GM23338 (cell line): ENCODE results near the gene TBL3. TPM values are rescaled to one million over a fixed set of nuclear protein-coding genes. Genes with fewer than 3 reads are reported as not detected.
A peak's percentile ranks its signal among the peaks of the same experiment; 100 is the strongest.

Experiments
- ATAC-seq: fragments of 200-7000 bp; cut with Tn5 transposase; 3 replicates; pipeline ENCODE4 v1.9.1; 2020
- DNase-seq: peaks from one replicate; pipeline ENCODE4 v3.0.0-alpha.2; 2015; ENCODE audit warnings: low spot score
- H2AFZ ChIP-seq: fragments of 200-600 bp; sonication (generic); 2 replicates; pipeline ENCODE4 v1.8.0; 2016; ENCODE audit warnings: antibody characterized with exemption, mild to moderate bottlenecking, moderate library complexity
- H3F3A ChIP-seq: fragments of 200-600 bp; sonication (generic); replicated peaks from 2 replicates; pipeline ENCODE4 v1.8.0; 2017; ENCODE audit warnings: antibody characterized with exemption, mixed run types, low read depth
- H3K27ac ChIP-seq: fragments of 200-600 bp; sonication (generic); 2 replicates; pipeline ENCODE4 v1.6.1; 2016; ENCODE audit warnings: low read depth
- H3K27me3 ChIP-seq: fragments of 200-600 bp; sonication (generic); 2 replicates; pipeline ENCODE4 v1.8.0; 2016; ENCODE audit warnings: mild to moderate bottlenecking, mixed run types, moderate library complexity; ENCODE audit not compliant: insufficient read depth
- H3K36me3 ChIP-seq: fragments of 200-600 bp; sonication (generic); 2 replicates; pipeline ENCODE4 v1.8.0; 2016; ENCODE audit warnings: mild to moderate bottlenecking; ENCODE audit not compliant: insufficient read depth
- H3K4me1 ChIP-seq: fragments of 200-600 bp; sonication (generic); 2 replicates; pipeline ENCODE4 v1.8.0; 2016; ENCODE audit warnings: mild to moderate bottlenecking, moderate library complexity; ENCODE audit not compliant: insufficient read depth
- H3K4me2 ChIP-seq: fragments of 200-600 bp; sonication (generic); 2 replicates; pipeline ENCODE4 v1.7.1; 2017; ENCODE audit warnings: mixed run types
- H3K4me3 ChIP-seq: fragments of 200-600 bp; sonication (generic); 2 replicates; pipeline ENCODE4 v1.6.1; 2016; ENCODE audit warnings: mixed run types
- H3K79me2 ChIP-seq: fragments of 200-600 bp; sonication (generic); replicated peaks from 2 replicates; pipeline ENCODE4 v1.8.0; 2017; ENCODE audit warnings: mild to moderate bottlenecking; ENCODE audit not compliant: insufficient read depth
- H3K9me2 ChIP-seq: fragments of 200-600 bp; sonication (generic); 2 replicates; pipeline ENCODE4 v1.8.0; 2017; ENCODE audit not compliant: insufficient read depth
- H4K20me1 ChIP-seq: fragments of 200-600 bp; sonication (generic); replicated peaks from 2 replicates; pipeline ENCODE4 v1.8.0; 2017; ENCODE audit warnings: mild to moderate bottlenecking; ENCODE audit not compliant: insufficient read depth
- H3K27ac Mint-ChIP-seq: 2 replicates; pipeline ENCODE4 v1.8.0; 2020; ENCODE audit warnings: inconsistent platforms, mild to moderate bottlenecking, moderate library complexity, mixed read lengths
- H3K27me3 Mint-ChIP-seq: 3 replicates; pipeline ENCODE4 v1.8.0; 2022; ENCODE audit warnings: low read depth, mild to moderate bottlenecking, moderate library complexity, mixed read lengths, inconsistent platforms; ENCODE audit not compliant: insufficient read depth, poor library complexity
- H3K36me3 Mint-ChIP-seq: 3 replicates; pipeline ENCODE4 v1.8.0; 2021; ENCODE audit warnings: low read depth, mild to moderate bottlenecking, inconsistent platforms, moderate library complexity, mixed read lengths
- H3K4me1 Mint-ChIP-seq: 3 replicates; pipeline ENCODE4 v1.8.0; 2020; ENCODE audit warnings: mild to moderate bottlenecking, inconsistent platforms, mixed read lengths
- H3K4me3 Mint-ChIP-seq: 3 replicates; pipeline ENCODE4 v1.8.0; 2021; ENCODE audit warnings: moderate library complexity, mild to moderate bottlenecking, inconsistent platforms, mixed read lengths
- H3K9me3 Mint-ChIP-seq: 3 replicates; pipeline ENCODE4 v1.8.0; 2020; ENCODE audit warnings: moderate library complexity, mild to moderate bottlenecking, inconsistent platforms, mixed read lengths
- CTCF ChIP-seq, 2 experiments: fragments of 200-600 bp in 1 of 2; sonication (generic) in 1 of 2; conservative IDR thresholded peaks; 2 replicates each; pipeline versions ENCODE4 v1.5.1 to v1.6.1; 2016 to 2017; ENCODE audit warnings: antibody characterized with exemption in 2 of 2, low read depth in 2 of 2, mild to moderate bottlenecking in 2 of 2, moderate library complexity in 1 of 2
- ETS1 ChIP-seq: IDR thresholded peaks from 2 replicates; pipeline ENCODE4 v1.6.1; 2016; ENCODE audit warnings: antibody characterized with exemption
- EZH2phosphoT487 ChIP-seq: fragments of 200-600 bp; sonication (generic); IDR thresholded peaks from one replicate; pipeline ENCODE4 v1.8.1; 2018; ENCODE audit warnings: antibody characterized with exemption; ENCODE audit not compliant: unreplicated experiment
- NANOG ChIP-seq: IDR thresholded peaks from 2 replicates; pipeline ENCODE4 v1.6.1; 2016; ENCODE audit warnings: antibody characterized with exemption, borderline replicate concordance
- POLR2AphosphoS5 ChIP-seq: IDR thresholded peaks from 2 replicates; pipeline ENCODE4 v1.6.1; 2016; ENCODE audit warnings: antibody characterized with exemption, low read depth
- STAT1 ChIP-seq: IDR thresholded peaks from one replicate; pipeline ENCODE4 v1.6.1; 2016; ENCODE audit warnings: antibody characterized with exemption; ENCODE audit not compliant: unreplicated experiment
- ZNF114 ChIP-seq: fragments of 250-450 bp; sonication (Bioruptor Pico); IDR thresholded peaks from 2 replicates; pipeline ENCODE4 v1.5.0; 2020; ENCODE audit warnings: mild to moderate bottlenecking, moderate library complexity
- ZNF331 ChIP-seq: fragments of 250-450 bp; sonication (Bioruptor Pico); IDR thresholded peaks from 2 replicates; pipeline ENCODE4 v1.5.0; 2020; ENCODE audit warnings: low read depth, mild to moderate bottlenecking, moderate library complexity
- polyA plus RNA-seq: library from polyadenylated mRNA; unstranded; fragments of >200 nt; fragmentation: Nextera tagmentation; extraction: Ambion mirVana; gene quantifications from 2 replicates; pipeline ENCODE4 v1.2.1, GENCODE V29; 2016
- total RNA-seq: library from RNA; depleted of rRNA; stranded (reverse); fragments of >200 nt; shearing (Covaris generic); gene quantifications from 2 replicates; pipeline ENCODE4 v1.2.3, GENCODE V29; 2014
- TF ChIP-seq, protein P1 (sequence below): fragments of 250-450 bp; sonication (Bioruptor Pico); IDR thresholded peaks from 2 replicates; pipeline ENCODE4 v1.5.0; 2020; ENCODE audit warnings: mild to moderate bottlenecking, moderate library complexity

Gene TBL3
- total and polyA plus RNA-seq, 2 experiments from 2014 or later: 67.0 to 157 TPM

GRCh38 chr16:1944612-1945199 is 27.1 kb upstream of the TBL3 start:
- Mint-ChIP-seq H3K27me3 (peaks cover 14% of the 10 kb centered on the region), H3K9me3 (no peaks in the 10 kb centered on the region), H3K4me3 (peak overlapping the region; percentile 85), H3K27ac (peak overlapping the region; percentile 80; the same call in 1 of the 2 replicates), H3K4me1 (peaks cover 20% of the 10 kb centered on the region), H3K36me3 (no peaks in the 10 kb centered on the region; the same call in 2 of the 3 replicates)
- ATAC-seq: no peak
- Histone ChIP-seq H3K27ac (no peak overlapping the region), H3F3A (0 out of 2 replicates have a peak, but pooled peaks cover 10% of the 10 kb centered on the region), H2AFZ (no peak overlapping the region), H3K27me3 (no peaks in the 10 kb centered on the region), H3K4me2 (no peak overlapping the region), H3K36me3 (no peaks in the 10 kb centered on the region), H3K79me2 (no peaks in the 10 kb centered on the region), H3K4me1 (peaks cover 15% of the 10 kb centered on the region; the same call in 1 of the 2 replicates), H3K9me2 (no peaks in the 10 kb centered on the region), H3K4me3 (no peak overlapping the region), H4K20me1 (no peaks in the 10 kb centered on the region; the same call in 1 of the 2 replicates)
- TF ChIP-seq ETS1 (no peak), ZNF114 (CRISPR knock-in tag) (no peak), EZH2phosphoT487 (no peak), STAT1 (no peak), CTCF (conservative IDR thresholded peaks at IDR 0.05; ENCODE audit: low read depth in 2 of 2) (no peak), ZNF331 (no peak), NANOG (no peak), POLR2AphosphoS5 (no peak)
- TF ChIP-seq, protein P1, sequence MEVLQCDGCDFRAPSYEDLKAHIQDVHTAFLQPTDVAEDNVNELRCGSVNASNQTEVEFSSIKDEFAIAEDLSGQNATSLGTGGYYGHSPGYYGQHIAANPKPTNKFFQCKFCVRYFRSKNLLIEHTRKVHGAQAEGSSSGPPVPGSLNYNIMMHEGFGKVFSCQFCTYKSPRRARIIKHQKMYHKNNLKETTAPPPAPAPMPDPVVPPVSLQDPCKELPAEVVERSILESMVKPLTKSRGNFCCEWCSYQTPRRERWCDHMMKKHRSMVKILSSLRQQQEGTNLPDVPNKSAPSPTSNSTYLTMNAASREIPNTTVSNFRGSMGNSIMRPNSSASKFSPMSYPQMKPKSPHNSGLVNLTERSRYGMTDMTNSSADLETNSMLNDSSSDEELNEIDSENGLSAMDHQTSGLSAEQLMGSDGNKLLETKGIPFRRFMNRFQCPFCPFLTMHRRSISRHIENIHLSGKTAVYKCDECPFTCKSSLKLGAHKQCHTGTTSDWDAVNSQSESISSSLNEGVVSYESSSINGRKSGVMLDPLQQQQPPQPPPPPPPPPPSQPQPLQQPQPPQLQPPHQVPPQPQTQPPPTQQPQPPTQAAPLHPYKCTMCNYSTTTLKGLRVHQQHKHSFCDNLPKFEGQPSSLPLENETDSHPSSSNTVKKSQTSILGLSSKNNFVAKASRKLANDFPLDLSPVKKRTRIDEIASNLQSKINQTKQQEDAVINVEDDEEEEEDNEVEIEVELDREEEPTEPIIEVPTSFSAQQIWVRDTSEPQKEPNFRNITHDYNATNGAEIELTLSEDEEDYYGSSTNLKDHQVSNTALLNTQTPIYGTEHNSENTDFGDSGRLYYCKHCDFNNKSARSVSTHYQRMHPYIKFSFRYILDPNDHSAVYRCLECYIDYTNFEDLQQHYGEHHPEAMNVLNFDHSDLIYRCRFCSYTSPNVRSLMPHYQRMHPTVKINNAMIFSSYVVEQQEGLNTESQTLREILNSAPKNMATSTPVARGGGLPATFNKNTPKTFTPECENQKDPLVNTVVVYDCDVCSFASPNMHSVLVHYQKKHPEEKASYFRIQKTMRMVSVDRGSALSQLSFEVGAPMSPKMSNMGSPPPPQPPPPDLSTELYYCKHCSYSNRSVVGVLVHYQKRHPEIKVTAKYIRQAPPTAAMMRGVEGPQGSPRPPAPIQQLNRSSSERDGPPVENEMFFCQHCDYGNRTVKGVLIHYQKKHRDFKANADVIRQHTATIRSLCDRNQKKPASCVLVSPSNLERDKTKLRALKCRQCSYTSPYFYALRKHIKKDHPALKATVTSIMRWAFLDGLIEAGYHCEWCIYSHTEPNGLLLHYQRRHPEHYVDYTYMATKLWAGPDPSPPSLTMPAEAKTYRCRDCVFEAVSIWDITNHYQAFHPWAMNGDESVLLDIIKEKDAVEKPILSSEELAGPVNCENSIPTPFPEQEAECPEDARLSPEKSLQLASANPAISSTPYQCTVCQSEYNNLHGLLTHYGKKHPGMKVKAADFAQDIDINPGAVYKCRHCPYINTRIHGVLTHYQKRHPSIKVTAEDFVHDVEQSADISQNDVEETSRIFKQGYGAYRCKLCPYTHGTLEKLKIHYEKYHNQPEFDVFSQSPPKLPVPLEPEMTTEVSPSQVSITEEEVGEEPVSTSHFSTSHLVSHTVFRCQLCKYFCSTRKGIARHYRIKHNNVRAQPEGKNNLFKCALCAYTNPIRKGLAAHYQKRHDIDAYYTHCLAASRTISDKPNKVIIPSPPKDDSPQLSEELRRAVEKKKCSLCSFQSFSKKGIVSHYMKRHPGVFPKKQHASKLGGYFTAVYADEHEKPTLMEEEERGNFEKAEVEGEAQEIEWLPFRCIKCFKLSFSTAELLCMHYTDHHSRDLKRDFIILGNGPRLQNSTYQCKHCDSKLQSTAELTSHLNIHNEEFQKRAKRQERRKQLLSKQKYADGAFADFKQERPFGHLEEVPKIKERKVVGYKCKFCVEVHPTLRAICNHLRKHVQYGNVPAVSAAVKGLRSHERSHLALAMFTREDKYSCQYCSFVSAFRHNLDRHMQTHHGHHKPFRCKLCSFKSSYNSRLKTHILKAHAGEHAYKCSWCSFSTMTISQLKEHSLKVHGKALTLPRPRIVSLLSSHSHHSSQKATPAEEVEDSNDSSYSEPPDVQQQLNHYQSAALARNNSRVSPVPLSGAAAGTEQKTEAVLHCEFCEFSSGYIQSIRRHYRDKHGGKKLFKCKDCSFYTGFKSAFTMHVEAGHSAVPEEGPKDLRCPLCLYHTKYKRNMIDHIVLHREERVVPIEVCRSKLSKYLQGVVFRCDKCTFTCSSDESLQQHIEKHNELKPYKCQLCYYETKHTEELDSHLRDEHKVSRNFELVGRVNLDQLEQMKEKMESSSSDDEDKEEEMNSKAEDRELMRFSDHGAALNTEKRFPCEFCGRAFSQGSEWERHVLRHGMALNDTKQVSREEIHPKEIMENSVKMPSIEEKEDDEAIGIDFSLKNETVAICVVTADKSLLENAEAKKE (CRISPR knock-in tag): no peak
- DNase-seq: no peak
